ENCODE results near the gene ATF6.

Gene ATF6

GRCh38 chr1:161983725-161984124 lies 217.6 kb downstream of the ATF6 start:
- FAIRE-seq = no peak
- no peak for DNase-seq (ENCODE audit: insufficient read length, low spot score)
- TF ChIP-seq CTCF (IDR thresholded peaks at IDR 0.05; ENCODE audit: insufficient read depth, missing control alignments) = no peak

GRCh38 chr1:161985301-161985822 lies 219.2 kb downstream of the ATF6 start:
- TF ChIP-seq CTCF (IDR thresholded peaks at IDR 0.05; ENCODE audit: insufficient read depth, missing control alignments) = no peak
- DNase-seq (ENCODE audit: insufficient read length, low spot score) = no peak
- no peak for FAIRE-seq

GRCh38 chr1:161986328-161986727 lies 220.2 kb downstream of the ATF6 start:
- no peak for DNase-seq (ENCODE audit: insufficient read length, low spot score)
- FAIRE-seq = no peak
- TF ChIP-seq CTCF (IDR thresholded peaks at IDR 0.05; ENCODE audit: insufficient read depth, missing control alignments) = no peak

GRCh38 chr1:161987303-161987702 lies 221.2 kb downstream of the ATF6 start:
- DNase-seq (ENCODE audit: insufficient read length, low spot score) (no peak), FAIRE-seq (no peak)
- no peak for TF ChIP-seq CTCF (IDR thresholded peaks at IDR 0.05; ENCODE audit: insufficient read depth, missing control alignments)

- TF ChIP-seq CTCF (IDR thresholded peaks at IDR 0.05; ENCODE audit: insufficient read depth, missing control alignments) = no peak
- no peak for FAIRE-seq
- DNase-seq (ENCODE audit: insufficient read length, low spot score) = no peak
These were observed 221.8 kb downstream of the ATF6 start for GRCh38 chr1:161987872-161988271.

- FAIRE-seq = no peak
- TF ChIP-seq CTCF (IDR thresholded peaks at IDR 0.05; ENCODE audit: insufficient read depth, missing control alignments) = no peak
- no peak for DNase-seq (ENCODE audit: insufficient read length, low spot score)
These were observed 222.3 kb downstream of the ATF6 start for GRCh38 chr1:161988413-161988812.

GRCh38 chr1:161989108-161989507 lies 223.0 kb downstream of the ATF6 start:
- FAIRE-seq = no peak
- no peak for TF ChIP-seq CTCF (IDR thresholded peaks at IDR 0.05; ENCODE audit: insufficient read depth, missing control alignments)

More at GRCh38 chr1:161989108-161989507, 223.0 kb downstream of the ATF6 start:
- no peak for DNase-seq (ENCODE audit: insufficient read length, low spot score)

Data from D721Med (cell line).